MCF 10A (cell line): ENCODE measurements around the gene SCRN1. TPM values are rescaled to one million over a fixed set of nuclear protein-coding genes. Genes with fewer than 3 reads are reported as not detected.

Experiments
- BruUV-seq: library from RNA; stranded (reverse); fragments of 400-500 nt; replicated peaks from 2 replicates; lab custom pipeline; 2021; lab: Mats Ljungman, UMichigan
- CTCF ChIA-PET: fragments of 300-600 bp; sonication (Branson Sonifier 250); formaldehyde crosslinking; extraction: SDS; loops from one replicate; lab custom pipeline; 2021; ENCODE audit warnings: antibody characterized with exemption, inconsistent platforms; lab: Yijun Ruan, JAX
- POLR2A ChIA-PET: fragments of 300-600, 350-650 bp; sonication (Branson Sonifier 250); formaldehyde crosslinking; extraction: SDS; loops from one replicate; lab custom pipeline; 2020; ENCODE audit warnings: antibody characterized with exemption, inconsistent platforms; lab: Yijun Ruan, JAX
- DNase-seq: peaks from one replicate; pipeline ENCODE4 v3.0.0-alpha.2; 2018; ENCODE audit not compliant: unreplicated experiment
- H3K27ac Mint-ChIP-seq: one replicate; pipeline ENCODE4 v1.8.0; 2022; ENCODE audit warnings: mild to moderate bottlenecking, low read depth, mixed read lengths; ENCODE audit not compliant: unreplicated experiment
- H3K27me3 Mint-ChIP-seq: one replicate; pipeline ENCODE4 v1.8.0; 2022; ENCODE audit warnings: mixed read lengths; ENCODE audit not compliant: insufficient read depth, unreplicated experiment
- H3K36me3 Mint-ChIP-seq: one replicate; pipeline ENCODE4 v1.8.0; 2022; ENCODE audit warnings: mild to moderate bottlenecking, moderate library complexity, mixed read lengths; ENCODE audit not compliant: insufficient read depth, unreplicated experiment
- H3K4me1 Mint-ChIP-seq: one replicate; pipeline ENCODE4 v1.8.0; 2022; ENCODE audit warnings: mixed read lengths; ENCODE audit not compliant: insufficient read depth, unreplicated experiment
- H3K4me3 Mint-ChIP-seq: one replicate; pipeline ENCODE4 v1.8.0; 2022; ENCODE audit warnings: mild to moderate bottlenecking, moderate library complexity, mixed read lengths; ENCODE audit not compliant: unreplicated experiment
- H3K9me3 Mint-ChIP-seq: one replicate; pipeline ENCODE4 v1.8.0; 2022; ENCODE audit warnings: mixed read lengths; ENCODE audit not compliant: unreplicated experiment
- CTCF ChIP-seq: fragments of 200-600 bp; IDR thresholded peaks from one replicate; pipeline ENCODE4 v1.8.0; 2022; ENCODE audit warnings: antibody characterized with exemption, mild to moderate bottlenecking; ENCODE audit not compliant: unreplicated experiment
- intact Hi-C: fragments of 100-400 bp; cut with micrococcal nuclease; formaldehyde crosslinking; loops from 2 replicates; pipeline ENCODE4 v1.14.1; 2022
- total RNA-seq: library from RNA; stranded (reverse); gene quantifications from 2 replicates; pipeline ENCODE4 v1.2.3, GENCODE V29; 2022

The SCRN1 gene
- total RNA-seq, 1 experiment from 2014 or later: 30.2 TPM

- no peak for TF ChIP-seq CTCF
- DNase-seq: no peak
- H3K4me3 Mint-ChIP-seq: no peak overlapping the region
- CTCF ChIA-PET: no interaction called here
- H3K27me3 Mint-ChIP-seq: peaks cover 20% of the 10 kb centered on the region
- peaks cover 10% of the 10 kb centered on the region for H3K9me3 Mint-ChIP-seq
- no TSS peak for BruUV-seq
- H3K27ac Mint-ChIP-seq: no peak overlapping the region
- intact Hi-C loops: no loop called here
- POLR2A ChIA-PET: no interaction called here
- no peaks in the 10 kb centered on the region for H3K36me3 Mint-ChIP-seq
- no peaks in the 10 kb centered on the region for H3K4me1 Mint-ChIP-seq
These were observed 92.8 kb downstream of the SCRN1 start for GRCh38 chr7:29896685-29897411.

GRCh38 chr7:29895559-29895958, 94.0 kb downstream of the SCRN1 start:
- no peak overlapping the region for H3K4me3 Mint-ChIP-seq
- TF ChIP-seq CTCF: no peak
- BruUV-seq: no TSS peak
- peaks cover 20% of the 10 kb centered on the region for H3K27me3 Mint-ChIP-seq
- H3K36me3 Mint-ChIP-seq: no peaks in the 10 kb centered on the region
- H3K4me1 Mint-ChIP-seq: no peaks in the 10 kb centered on the region
- H3K27ac Mint-ChIP-seq: no peak overlapping the region
- DNase-seq: no peak
- H3K9me3 Mint-ChIP-seq: peaks cover 10% of the 10 kb centered on the region
- POLR2A ChIA-PET: interaction anchor here (0.6 kb wide), 2 partner anchors 13 to 17 kb away, joined by 3 to 4 read pairs; no protein-coding TSS in a partner anchor
- CTCF ChIA-PET: interaction anchor here (0.7 kb wide), 1 partner anchor 168 kb away, joined by 4 read pairs; no protein-coding TSS in a partner anchor
- intact Hi-C loops: no loop called here

GRCh38 chr7:29894256-29894655, 95.3 kb downstream of the SCRN1 start:
- no peaks in the 10 kb centered on the region for H3K4me1 Mint-ChIP-seq
- ChIA-PET POLR2A (interaction anchor here (1.1 kb wide), 1 partner anchor 40 kb away, joined by 4 read pairs; no protein-coding TSS in a partner anchor), CTCF (interaction anchor here (0.7 to 1.2 kb wide), 2 partner anchors 27 to 30 kb away, joined by 4 to 6 read pairs; no protein-coding TSS in a partner anchor)

More at GRCh38 chr7:29894256-29894655, 95.3 kb downstream of the SCRN1 start:
- Mint-ChIP-seq H3K36me3 (no peaks in the 10 kb centered on the region), H3K4me3 (no peak overlapping the region), H3K27ac (no peak overlapping the region), H3K27me3 (peaks cover 20% of the 10 kb centered on the region), H3K9me3 (peaks cover 10% of the 10 kb centered on the region)
- intact Hi-C loops: no loop called here
- TF ChIP-seq CTCF: no peak
- no peak for DNase-seq
- BruUV-seq: no TSS peak
